Measurements from ENCODE around the gene SIK3.
A peak's percentile ranks its signal among the peaks of the same experiment; 100 is the strongest.

Gene SIK3

DNA sequence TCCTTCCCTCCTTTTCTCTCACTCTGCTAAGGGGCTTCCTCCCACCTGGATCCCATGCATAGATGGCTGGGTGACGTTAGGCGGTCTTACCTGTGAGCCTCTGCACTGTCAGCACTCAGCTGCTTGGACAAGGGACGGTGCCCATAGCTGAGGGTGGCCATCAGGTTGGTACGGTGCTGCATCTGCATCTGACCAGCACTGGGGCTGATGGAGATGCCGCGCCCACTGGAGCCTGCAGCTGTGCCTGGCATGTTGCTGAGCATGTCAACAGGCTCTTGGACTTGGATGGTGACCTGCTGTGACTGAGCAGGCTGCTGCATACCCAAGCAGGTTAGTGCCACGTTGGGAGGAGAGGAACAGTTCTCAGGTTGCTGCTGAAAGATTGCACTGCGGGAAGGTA lies 239.1 kb downstream of the SIK3 start:
- DNase-seq = no peak

DNA sequence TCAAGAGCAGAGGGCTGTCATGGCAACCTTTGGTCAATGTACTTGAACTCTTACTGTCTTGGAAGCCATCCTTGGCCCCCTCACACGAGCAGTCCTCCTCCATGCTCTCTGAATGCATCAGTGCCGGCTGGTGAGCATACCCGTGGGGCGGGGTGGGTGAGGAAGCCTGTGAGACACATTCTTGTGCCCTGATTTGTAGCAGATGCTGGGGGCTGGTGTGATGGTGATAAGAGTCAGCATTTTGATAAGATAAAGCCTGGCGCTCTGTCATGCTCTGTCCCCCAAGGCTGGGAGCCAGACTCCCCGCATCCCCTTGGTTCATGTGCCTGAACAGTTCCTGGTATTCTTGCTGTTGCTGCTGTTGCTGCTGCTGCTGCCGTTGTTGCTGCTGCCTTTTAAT lies 240.3 kb downstream of the SIK3 start:
- no peak for DNase-seq

DNA sequence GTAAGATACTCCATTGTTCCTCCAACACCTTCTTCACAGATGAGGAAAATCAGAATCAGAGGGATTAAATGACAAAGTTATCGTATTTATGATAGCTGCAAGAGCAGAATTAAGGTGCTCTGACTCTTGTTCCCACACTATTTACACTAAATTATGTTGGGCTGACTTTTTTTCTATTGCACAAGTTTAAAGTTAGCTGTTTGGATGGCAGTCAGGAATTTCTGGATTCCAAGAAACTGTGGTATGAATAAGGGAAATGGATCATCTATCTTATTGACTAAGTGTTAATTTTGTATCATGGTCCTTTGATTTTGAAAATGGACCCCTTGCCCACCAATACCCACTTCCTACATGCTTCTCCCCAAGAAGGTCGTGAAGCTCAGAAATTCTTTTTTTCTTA lies 240.9 kb downstream of the SIK3 start:
- DNase-seq = no peak

DNA sequence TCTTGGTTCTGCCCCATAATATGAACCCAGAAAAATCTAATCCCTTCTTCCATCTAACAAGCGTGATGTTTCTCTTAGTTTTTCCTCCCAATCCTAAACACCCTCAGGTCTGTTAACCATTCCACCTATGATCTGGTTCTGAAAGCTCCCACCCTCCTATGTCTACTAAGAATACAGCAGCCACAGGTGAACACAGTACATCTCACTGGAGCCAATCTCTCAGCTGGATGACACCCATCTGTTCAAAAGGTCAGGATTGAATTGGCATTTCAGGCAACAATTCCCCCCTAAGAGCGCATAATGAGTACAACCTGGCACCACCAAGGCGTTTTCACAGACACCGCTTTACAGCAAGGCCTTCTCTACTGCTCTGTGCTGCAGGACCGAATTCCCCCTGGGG lies 241.8 kb downstream of the SIK3 start:
- DNase-seq = no peak

DNA sequence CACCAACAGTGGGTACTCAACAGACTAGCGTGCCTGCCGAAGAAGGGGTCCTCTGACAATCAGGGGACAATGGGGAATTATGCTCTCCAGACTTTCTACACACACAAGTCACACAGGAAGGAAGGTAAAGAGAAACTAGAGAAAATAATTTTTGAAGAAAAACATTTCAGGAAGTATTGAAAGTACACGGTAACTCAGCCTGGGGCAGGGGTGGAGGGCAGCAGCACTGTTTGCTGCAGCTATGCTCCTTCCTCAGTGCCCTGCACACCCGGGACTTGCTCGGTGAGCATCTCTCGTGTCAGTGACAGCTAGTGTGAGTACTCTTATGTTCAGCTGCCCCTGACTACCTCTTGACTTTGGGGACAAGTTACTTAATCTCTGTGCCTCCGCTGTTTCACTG lies 242.8 kb downstream of the SIK3 start:
- no peak for DNase-seq

DNA sequence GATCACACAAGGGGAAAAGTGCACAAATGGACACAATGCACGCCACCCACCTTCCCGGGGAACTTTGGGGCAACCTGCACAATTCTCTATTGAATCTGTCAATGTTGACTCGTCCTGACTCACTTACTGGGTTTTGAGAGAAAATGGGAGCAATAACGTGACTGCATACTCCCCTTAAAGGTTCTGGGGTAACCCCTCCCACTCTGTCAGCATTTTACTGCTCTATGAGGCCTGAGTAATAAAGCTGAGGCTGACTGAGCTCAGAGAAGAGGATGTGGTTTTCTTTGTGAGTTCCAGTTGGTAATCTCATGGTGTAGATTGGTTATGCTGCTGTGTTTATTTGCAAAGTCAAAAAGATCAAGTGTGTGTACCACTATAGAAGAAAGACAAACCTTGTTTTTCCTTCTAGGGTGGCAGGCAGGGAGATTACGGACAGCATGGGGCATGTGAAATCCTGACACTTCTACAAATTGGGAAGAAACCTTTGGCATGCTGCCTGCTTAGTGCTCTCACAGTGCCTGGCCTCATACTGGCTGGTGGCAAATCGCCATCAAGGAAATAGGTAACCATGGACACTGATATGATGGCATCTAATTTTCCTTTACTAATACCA lies 244.7 kb downstream of the SIK3 start:
- peak; percentile 35 to 44 for DNase-seq

DNA sequence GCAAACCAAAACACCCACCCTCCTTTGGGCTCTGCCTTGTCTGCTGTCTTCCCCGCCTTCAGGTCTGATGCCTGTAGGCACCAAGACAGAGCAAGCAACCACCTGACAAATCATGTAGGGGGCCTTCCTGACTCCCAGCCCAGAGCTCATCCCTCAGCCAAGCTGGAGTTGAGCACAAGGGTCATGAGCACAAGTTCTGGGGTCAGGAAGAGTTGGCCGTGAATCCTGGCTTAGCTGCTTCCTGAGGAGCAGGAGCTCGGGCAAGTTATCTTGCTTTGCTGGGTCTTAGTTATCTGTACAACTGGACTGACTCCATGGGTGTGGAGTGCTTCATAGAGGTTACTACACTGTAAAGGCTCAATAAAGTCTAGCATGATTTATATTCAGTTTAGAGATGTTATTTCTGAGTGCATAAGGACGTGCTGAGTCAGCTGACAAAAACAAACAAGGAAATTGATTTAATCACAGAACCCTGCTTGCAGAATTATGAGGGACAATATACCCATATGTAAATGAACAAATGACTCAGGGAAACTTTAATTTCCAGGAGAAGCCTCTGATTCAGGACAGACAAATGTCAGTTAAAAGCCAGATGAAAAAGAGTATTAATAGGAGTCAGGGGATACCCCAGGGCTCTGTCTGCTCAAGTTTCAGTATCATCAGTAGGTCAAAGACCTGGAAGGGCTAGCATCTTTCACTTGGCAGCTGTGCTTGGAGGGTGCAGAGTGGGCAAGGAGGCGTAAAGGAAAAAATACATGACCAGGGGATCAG lies 245.8 kb downstream of the SIK3 start:
- DNase-seq = no peak

DNA sequence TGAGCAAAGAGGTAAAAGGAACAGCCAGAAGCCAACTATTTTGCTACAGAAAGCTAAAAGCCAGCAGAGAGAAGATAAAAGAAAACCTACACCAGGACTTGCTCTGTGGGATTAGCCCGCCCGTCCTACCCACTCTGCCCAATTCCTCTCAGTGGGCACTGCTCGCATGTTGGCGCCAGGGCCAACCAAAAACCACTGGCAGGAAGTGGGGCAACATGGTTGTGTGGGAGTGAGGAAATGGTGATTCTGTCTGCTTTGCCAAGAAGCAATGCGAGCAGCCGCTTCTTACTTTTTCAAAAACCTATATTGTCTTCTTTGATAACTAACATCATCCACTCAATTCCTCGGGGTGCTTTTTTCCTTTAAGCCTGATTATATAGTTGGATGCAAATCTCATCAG lies 246.6 kb downstream of the SIK3 start:
- peak; percentile 21 to 28 for DNase-seq

DNA sequence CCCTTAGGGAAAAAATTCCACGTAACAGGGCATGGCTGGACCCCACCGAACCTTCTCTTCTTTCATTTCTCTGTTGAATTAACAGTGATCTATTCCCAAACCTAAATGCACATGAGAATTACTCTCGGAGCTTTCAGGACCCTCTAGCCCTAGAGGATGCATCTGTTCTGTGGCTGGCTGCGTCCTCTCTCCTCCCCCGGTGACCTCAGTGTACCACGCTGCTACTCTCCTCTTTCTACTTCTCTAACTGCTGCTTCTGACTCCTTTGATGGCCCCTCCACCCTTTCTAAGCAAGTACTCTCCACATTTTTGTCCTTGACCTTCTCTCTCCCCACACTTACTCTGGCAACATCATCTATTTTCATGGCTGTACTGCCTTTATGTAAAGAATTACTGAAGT lies 248.7 kb downstream of the SIK3 start:
- DNase-seq = no peak

DNA sequence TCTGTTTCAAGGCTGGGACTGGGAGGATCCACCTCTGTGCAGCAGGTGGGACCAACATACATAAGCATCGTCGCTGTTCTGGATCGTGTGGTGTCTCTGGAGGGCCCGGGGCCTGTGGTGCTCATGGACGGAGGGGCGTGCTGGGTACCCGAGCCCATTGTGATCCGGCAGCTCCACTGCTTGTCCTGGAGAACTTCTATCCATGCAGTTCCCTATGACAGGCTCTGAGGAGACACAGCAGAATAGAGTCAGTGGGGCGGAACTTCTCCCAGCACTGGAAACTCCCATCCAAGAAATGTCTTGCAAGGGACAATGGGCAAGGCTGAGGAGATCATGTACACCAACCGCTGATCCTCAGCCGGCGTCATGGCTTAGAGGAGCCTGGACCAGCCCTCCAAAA lies 249.2 kb downstream of the SIK3 start:
- no peak for DNase-seq

DNA sequence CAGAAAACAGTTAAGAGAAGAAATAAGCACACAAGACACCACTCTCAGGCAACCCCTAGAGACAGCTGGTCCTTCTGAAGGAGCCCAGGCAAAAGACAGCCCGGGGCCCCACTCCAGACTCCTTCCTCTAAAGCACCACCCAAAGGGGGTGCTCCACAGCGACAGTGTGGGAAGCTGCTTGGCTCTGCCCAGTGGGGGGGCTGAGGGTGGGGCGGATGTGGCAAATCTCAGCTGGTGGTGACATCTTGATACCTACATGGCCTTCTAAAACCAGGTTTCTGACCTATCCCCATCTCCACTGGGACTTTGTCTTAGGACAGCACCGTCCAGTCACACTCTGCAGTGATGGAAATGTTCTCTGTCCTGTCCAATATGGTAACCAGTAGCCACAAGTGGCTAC lies 250.6 kb downstream of the SIK3 start:
- DNase-seq = no peak

DNA sequence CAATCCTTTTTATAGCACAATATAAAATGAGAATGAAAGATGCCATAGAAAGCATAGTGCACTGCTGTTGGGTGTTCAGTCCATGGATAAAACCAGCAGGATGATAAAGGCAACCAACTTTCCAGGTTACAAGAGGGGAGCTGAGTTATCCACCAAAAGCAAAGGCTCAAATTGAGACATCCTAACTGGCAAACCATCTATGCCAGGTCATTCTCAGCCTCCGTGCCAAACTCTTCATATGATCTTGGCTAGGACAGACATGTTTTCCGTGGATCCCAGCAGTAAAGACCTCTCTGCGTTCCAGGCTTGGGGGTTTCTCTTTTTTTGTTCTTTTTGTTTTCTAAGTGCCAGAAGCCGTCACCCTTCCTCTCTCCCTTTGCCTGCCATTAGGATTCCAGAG lies 253.5 kb downstream of the SIK3 start:
- no peak for DNase-seq

DNA sequence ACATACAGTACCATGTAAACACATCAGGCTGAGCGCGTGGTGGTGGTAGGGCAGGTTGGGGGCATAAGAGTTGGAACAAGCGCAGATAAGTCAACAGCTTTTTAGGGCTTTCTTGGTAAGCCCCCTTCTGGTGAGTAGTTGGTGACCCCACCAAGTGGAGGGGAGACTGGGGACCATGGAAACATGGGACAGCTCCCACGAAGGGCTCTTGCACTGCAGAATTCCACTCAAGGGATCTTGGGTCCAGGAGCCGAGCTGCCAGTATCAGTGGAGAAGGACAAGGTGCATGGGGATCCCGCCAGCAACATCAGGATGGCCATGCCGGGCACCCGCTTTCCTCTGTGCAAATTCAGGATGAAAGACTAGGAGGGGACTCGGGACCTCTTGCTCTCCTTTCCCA lies 254.6 kb downstream of the SIK3 start:
- no peak for DNase-seq

DNA sequence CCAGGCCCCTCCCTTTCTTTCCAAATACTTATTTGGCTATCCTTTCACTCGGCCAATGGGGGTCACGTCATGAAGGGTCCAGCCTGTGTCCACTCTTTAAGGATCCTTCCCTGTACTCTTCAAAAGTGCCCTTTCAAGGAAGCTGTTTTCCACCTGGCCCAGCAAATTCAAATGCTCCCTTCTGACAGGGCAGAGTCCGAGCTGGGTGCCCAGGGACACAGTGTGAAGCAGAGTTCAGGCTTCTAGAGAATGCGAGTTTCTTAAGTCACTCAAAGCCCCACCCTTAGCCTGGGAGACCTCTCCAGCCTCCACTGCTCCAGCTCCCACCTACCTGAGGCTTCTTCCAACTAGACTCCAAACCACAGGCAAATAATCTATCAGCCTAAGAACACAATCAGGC lies 255.3 kb downstream of the SIK3 start:
- no peak for DNase-seq

DNA sequence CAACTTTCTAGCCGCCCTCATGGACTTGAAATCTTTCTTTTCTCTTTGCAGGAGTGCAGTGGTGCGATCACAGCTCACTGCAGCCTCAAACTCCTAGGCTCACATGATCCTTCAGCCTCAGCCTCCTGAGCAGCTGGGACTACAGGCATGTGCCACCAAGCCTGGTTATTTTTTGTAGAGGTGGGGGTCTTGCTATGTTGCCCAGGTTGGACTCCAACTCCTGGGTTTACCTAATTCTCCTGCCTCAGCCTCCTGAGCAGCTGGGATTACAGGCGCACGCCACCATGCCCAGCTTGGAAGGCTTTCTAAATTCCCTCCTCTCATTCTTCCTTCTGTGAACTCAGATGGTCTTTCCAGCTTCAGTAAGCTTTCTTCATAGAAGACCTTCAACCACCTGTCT lies 256.1 kb downstream of the SIK3 start:
- DNase-seq = no peak

DNA sequence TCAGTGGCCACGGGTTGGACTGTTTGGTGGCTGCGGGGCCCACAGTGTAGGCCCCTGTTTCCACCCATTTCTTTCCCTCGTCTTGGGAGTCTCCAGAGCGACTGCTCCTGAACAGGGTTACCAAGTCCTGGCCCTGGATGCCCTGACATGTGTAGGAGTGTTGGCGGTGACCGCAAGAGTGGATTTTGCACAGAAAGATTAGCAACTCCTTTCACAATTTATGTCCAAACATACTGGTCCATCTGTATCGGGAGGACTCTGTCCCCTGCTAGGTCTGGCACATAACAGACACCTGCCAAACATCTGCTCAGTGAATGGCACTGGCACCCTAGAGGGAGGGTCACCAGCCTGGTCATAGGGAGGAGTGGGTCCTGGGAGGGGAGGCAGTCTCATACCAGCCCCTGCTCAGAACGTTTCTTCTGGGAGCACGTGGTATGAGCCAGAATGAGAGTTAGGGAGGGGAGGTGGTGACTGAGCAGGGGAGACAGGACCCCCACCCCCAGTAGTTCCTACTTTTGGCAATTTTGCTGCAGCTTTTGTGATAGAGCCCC lies 257.4 kb downstream of the SIK3 start:
- DNase-seq = no peak

DNA sequence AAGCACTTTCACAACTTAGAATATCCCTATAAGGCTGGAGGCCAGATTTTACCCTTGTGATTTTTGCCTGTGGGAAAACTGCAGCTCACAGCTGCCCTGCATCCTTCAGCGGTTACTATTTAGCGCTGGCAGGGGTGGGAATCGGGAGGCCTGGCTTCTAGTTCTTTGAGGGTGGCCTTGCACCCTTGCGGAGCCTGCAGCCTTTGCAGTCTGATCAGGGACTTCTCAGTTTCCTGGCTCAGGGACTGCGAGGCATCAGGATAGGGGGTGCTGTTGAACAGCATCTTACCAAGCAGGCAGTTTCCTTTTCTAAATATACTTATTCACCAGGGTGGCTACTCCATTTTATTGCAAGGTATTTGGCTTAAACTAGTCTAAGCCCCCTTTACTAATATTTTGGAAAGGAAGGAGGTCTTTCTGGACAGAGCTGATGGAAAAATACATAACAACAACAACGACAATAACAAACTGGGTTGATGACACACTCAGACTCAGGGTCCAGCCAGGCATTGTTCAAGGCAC lies 257.9 kb downstream of the SIK3 start:
- DNase-seq = no peak

DNA sequence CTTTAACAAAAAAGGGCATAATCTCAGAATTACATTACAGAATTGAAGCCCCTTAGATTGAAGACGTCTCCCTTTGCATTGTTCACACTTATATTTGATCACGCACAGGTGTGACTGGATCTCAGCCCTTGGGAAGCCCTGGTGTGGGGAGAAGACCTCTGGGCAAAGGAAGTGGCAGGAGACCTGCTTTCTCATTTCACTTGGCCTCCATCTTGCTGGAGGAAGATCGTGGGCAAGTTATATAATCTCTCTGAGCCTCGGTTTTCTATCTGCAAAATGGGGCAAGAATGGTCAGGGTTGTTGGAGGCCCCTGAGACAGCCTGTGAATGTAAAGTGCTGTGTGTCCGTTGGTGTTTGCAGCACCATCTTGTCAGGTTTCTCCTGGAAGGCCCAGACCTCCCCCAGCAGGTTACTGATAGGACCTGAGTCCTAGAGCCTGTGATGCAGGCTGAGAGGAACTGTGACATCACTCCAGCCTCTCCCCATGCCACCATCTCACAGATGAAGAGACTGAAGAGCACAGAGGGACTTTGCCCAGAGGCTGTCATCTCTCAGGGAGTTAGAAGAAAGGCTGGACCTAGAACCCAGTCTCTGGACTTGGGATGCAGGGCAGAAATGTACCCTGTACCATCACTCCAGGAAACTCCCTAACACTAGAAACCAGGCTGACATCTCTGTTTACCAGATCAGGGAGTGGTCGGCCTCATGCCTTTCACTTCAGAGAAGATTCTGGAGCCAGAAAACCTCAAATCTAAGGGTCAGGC lies 259.7 kb downstream of the SIK3 start:
- no peak for DNase-seq

DNA sequence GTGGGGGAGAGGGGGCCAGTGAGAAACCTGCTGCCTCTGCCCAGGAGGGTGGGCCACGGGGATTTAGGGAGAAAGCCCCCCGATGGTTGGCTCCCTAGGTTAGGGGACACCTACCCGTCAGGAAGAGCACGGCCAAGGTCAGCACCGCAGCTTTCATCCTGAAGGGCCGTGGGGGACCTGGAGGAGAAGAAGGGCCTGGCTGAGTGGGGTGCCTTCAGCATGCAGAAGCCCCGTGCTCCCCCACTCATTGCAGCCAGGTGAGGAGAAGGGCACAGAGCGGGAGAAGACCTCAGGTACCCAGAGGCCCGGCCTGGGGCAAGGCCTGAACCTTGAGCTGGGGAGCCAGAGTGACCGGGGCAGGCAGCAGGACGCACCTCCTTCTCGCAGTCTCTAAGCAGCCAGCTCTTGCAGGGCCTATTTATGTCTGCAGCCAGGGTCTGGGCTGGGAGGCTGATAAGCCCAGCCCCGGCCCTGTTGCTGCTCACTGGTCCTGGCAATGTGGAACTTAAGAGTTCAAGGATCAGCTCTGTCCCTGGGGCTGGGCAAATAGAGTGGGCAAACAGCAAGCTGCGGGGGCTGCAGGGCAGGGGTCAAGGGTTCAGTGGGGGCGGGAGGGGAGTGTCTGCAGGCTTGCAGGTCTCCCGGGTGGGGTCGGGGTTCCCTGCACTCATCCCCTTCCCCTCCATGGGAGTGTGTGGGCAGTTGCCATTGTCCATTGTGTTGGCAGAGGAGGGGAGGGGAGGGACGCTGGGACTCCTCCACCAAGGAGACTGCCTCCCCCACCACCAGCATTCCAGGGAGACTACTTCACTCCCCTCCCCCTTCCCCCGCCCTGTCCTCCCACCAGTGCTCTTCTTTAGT lies 260.8 kb downstream of the SIK3 start, which contains the start of gene APOA1:
TSS of gene APOA1 (minus strand) at position 392 of the 861 bp plus-strand sequence. CDS start at position 157, 235 bp downstream.
- DNase-seq = no peak

DNA sequence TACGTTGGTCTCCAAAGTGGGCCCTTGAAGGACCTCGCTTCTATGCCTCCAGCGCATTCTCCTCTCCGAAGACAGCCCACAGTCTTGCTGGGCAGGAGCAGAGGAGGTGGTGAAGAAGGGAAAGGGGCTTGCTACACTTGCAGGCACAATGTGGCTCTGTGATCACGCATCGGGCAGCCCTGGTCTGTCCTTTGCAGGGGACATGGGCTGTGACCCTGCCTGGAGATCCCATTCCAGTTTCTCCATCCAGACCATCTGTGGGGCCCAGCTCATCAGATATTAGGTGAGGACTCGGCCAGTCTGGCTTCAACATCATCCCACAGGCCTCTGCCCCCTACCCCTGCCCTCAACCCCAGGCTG lies 261.6 kb downstream of the SIK3 start:
- no peak for DNase-seq

DNA sequence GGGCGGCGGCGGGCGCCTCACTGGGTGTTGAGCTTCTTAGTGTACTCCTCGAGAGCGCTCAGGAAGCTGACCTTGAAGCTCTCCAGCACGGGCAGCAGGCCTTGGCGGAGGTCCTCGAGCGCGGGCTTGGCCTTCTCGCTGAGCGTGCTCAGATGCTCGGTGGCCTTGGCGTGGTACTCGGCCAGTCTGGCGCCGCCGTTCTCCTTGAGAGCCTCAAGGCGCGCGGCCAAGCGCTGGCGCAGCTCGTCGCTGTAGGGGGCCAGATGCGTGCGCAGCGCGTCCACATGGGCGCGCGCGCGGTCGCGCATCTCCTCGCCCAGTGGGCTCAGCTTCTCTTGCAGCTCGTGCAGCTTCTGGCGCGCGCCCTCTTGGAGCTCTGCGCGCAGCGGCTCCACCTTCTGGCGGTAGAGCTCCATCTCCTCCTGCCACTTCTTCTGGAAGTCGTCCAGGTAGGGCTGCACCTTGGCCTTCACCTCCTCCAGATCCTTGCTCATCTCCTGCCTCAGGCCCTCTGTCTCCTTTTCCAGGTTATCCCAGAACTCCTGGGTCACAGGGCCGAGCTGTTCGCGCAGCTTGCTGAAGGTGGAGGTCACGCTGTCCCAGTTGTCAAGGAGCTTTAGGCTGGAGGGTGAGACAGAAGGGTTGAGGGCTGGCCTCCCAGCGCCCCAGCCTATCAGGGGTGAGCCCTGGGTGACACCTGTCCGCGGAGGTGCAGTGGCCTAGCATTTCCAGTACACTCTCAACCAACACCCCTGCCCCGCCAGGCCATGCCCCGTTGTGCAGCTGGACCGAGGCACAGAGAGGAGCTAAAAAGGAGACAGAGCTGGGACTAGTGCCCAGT lies 262.2 kb downstream of the SIK3 start:
- peak; percentile 64 to 72 for DNase-seq
